IMR-90 (cell line): Measurements from ENCODE around the gene ASB13. TPM values are rescaled to one million over a fixed set of nuclear protein-coding genes. Genes with fewer than 3 reads are reported as not detected.

ENCODE experiments used
- ATAC-seq: fragments of 200-7000 bp; cut with Tn5 transposase; 2 replicates; pipeline ENCODE4 v1.9.1; 2020; ENCODE audit warnings: low read depth, mild to moderate bottlenecking, moderate library complexity
- BruUV-seq: library from RNA; stranded (reverse); fragments of 400-500 nt; replicated peaks from 2 replicates; lab custom pipeline; 2021; lab: Mats Ljungman, UMichigan
- CTCF ChIA-PET: fragments of 300-600 bp; formaldehyde crosslinking; extraction: SDS; loops from one replicate; lab custom pipeline; 2021; ENCODE audit warnings: antibody characterized with exemption; lab: Yijun Ruan, JAX
- POLR2A ChIA-PET: fragments of 300-600 bp; sonication (Branson Sonifier 250); formaldehyde crosslinking; loops from one replicate; lab custom pipeline; 2022; ENCODE audit warnings: antibody characterized with exemption; ENCODE audit not compliant: unreplicated experiment; lab: Charles Lee
- DNase-seq: peaks from one replicate; pipeline ENCODE4 v3.0.0; 2013
- H2AFZ ChIP-seq: replicated peaks from 2 replicates; pipeline ENCODE3; 2013; ENCODE audit warnings: low read length, mild to moderate bottlenecking; ENCODE audit not compliant: poor library complexity
- H2AK5ac ChIP-seq: 2 replicates; pipeline ENCODE4 v1.6.1; 2013; ENCODE audit warnings: low read depth, low read length, inconsistent platforms
- H2AK9ac ChIP-seq: replicated peaks from 2 replicates; pipeline ENCODE3; 2013; ENCODE audit warnings: mild to moderate bottlenecking, low read depth, low read length, moderate library complexity; ENCODE audit not compliant: poor library complexity
- H2BK120ac ChIP-seq: 2 replicates; pipeline ENCODE4 v1.6.1; 2013; ENCODE audit warnings: low read depth, low read length, inconsistent platforms
- H2BK15ac ChIP-seq: 3 replicates; pipeline ENCODE4 v1.6.1; 2013; ENCODE audit warnings: low read depth, low read length, inconsistent platforms
- H2BK20ac ChIP-seq: 2 replicates; pipeline ENCODE4 v1.6.1; 2013; ENCODE audit warnings: low read depth, mild to moderate bottlenecking, inconsistent platforms, low read length, moderate library complexity
- H2BK5ac ChIP-seq: 2 replicates; pipeline ENCODE4 v1.6.1; 2013; ENCODE audit warnings: mild to moderate bottlenecking, low read depth, low read length, inconsistent platforms; ENCODE audit not compliant: poor library complexity, severe bottlenecking
- H3K14ac ChIP-seq: replicated peaks from 2 replicates; pipeline ENCODE4 v1.6.1; 2013; ENCODE audit warnings: low read depth, low read length, inconsistent platforms
- H3K18ac ChIP-seq: 2 replicates; pipeline ENCODE4 v1.6.1; 2013; ENCODE audit warnings: low read depth, low read length, control low read depth
- H3K23ac ChIP-seq: 2 replicates; pipeline ENCODE4 v1.6.1; 2013; ENCODE audit warnings: low read depth, low read length, inconsistent platforms
- H3K27ac ChIP-seq: 2 replicates; pipeline ENCODE4 v1.5.1; 2013; ENCODE audit warnings: mild to moderate bottlenecking, control low read depth, low read length; ENCODE audit not compliant: insufficient read depth
- H3K27me3 ChIP-seq: 2 replicates; pipeline ENCODE4 v1.6.1; 2013; ENCODE audit warnings: low read length; ENCODE audit not compliant: control insufficient read depth, insufficient read depth
- H3K36me3 ChIP-seq: 2 replicates; pipeline ENCODE4 v1.6.1; 2013; ENCODE audit warnings: low read length, mixed read lengths; ENCODE audit not compliant: control insufficient read depth, insufficient read depth
- H3K4ac ChIP-seq: 2 replicates; pipeline ENCODE4 v1.6.1; 2013; ENCODE audit warnings: low read depth, low read length, inconsistent platforms
- H3K4me1 ChIP-seq: 2 replicates; pipeline ENCODE4 v1.6.1; 2013; ENCODE audit warnings: low read length, mixed read lengths; ENCODE audit not compliant: control insufficient read depth, insufficient read depth
- H3K4me2 ChIP-seq: 2 replicates; pipeline ENCODE4 v1.6.1; 2013; ENCODE audit warnings: low read depth, mild to moderate bottlenecking, control low read depth, low read length, moderate library complexity
- H3K4me3 ChIP-seq: 2 replicates; pipeline ENCODE4 v1.5.1; 2013; ENCODE audit warnings: low read depth, mild to moderate bottlenecking, control low read depth, low read length, moderate library complexity; ENCODE audit not compliant: insufficient read depth
- H3K56ac ChIP-seq: 2 replicates; pipeline ENCODE4 v1.6.1; 2013; ENCODE audit warnings: low read length, inconsistent platforms; ENCODE audit not compliant: insufficient read depth; ENCODE audit errors: extremely low read depth
- H3K79me1 ChIP-seq, 2 experiments: 2 replicates each; pipeline ENCODE4 v1.6.1; 2013; ENCODE audit warnings: low read length in 2 of 2, inconsistent platforms in 1 of 2, low read depth in 1 of 2
- H3K9ac ChIP-seq: 2 replicates; pipeline ENCODE4 v1.6.1; 2013; ENCODE audit warnings: low read depth, low read length, control low read depth
- H3K9me1 ChIP-seq: 2 replicates; pipeline ENCODE4 v1.6.1; 2013; ENCODE audit warnings: low read length, inconsistent platforms; ENCODE audit not compliant: insufficient read depth
- H3K9me3 ChIP-seq: 2 replicates; pipeline ENCODE4 v1.6.1; 2013; ENCODE audit warnings: low read length; ENCODE audit not compliant: control insufficient read depth, insufficient read depth
- H4K20me1 ChIP-seq: 2 replicates; pipeline ENCODE4 v1.6.1; 2013; ENCODE audit warnings: low read length, inconsistent platforms; ENCODE audit not compliant: insufficient read depth
- H4K5ac ChIP-seq: 2 replicates; pipeline ENCODE4 v1.6.1; 2013; ENCODE audit warnings: mild to moderate bottlenecking, low read depth, low read length, control low read depth
- H4K8ac ChIP-seq, 2 experiments: 2 replicates each; pipeline ENCODE4 v1.6.1; 2013; ENCODE audit warnings: low read depth in 2 of 2, low read length in 2 of 2, control low read depth in 1 of 2, inconsistent platforms in 1 of 2
- H4K91ac ChIP-seq: 2 replicates; pipeline ENCODE4 v1.6.1; 2013; ENCODE audit warnings: low read depth, low read length, inconsistent platforms; ENCODE audit not compliant: insufficient read depth
- CEBPB ChIP-seq: IDR thresholded peaks from 2 replicates; pipeline ENCODE4 v1.6.1; 2012; ENCODE audit warnings: low read depth, low read length, improper control_type of control experiment
- RFX5 ChIP-seq: IDR thresholded peaks from 2 replicates; pipeline ENCODE4 v1.8.0; 2012; ENCODE audit warnings: low read depth, mild to moderate bottlenecking, low read length, moderate library complexity
- WGBS, 2 experiments: methylation state at CpG; one replicate each; pipeline versions ENCODE4 v1.1.5 to v1.1.7; 2013; ENCODE audit warnings: missing lambda C conversion rate in 2 of 2; ENCODE audit not compliant: insufficient read length in 1 of 2; ENCODE audit errors: extremely low coverage in 2 of 2; 5-methylcytosine and 5-hydroxymethylcytosine counted together
- dilution Hi-C: fragments of 300-500 bp; cut with HindIII; formaldehyde crosslinking; loops from one replicate; pipeline ENCODE4 v1.14.3; 2018; ENCODE audit warnings: low sequenced_read_pairs; ENCODE audit not compliant: unreplicated experiment
- in situ Hi-C: fragments of 300-500 bp; cut with MboI; formaldehyde crosslinking; loops from 3 replicates; pipeline ENCODE4 v1.14.3; 2019; ENCODE audit warnings: low sequenced_read_pairs, inconsistent platforms, mixed read lengths
- intact Hi-C: fragments of 100-400 bp; cut with micrococcal nuclease; formaldehyde crosslinking; loops from 2 replicates; pipeline ENCODE4 v1.10.0; 2022
- polyA plus RNA-seq, 3 experiments: library from polyadenylated mRNA; depleted of rRNA; stranded (reverse); fragments of >200 nt; gene quantifications; 2 replicates each; pipeline ENCODE4 v1.2.3, GENCODE V29; 2012; ENCODE audit warnings: low replicate concordance in 1 of 3
- total RNA-seq: library from RNA; depleted of rRNA; stranded (reverse); fragments of >200 nt; gene quantifications from 2 replicates; pipeline ENCODE4 v1.2.3, GENCODE V29; 2012

Gene ASB13
- total and polyA plus RNA-seq, 2 of the 4 experiments (the other 2 are of a cell fraction): 4.6 to 6.3 TPM

DNA sequence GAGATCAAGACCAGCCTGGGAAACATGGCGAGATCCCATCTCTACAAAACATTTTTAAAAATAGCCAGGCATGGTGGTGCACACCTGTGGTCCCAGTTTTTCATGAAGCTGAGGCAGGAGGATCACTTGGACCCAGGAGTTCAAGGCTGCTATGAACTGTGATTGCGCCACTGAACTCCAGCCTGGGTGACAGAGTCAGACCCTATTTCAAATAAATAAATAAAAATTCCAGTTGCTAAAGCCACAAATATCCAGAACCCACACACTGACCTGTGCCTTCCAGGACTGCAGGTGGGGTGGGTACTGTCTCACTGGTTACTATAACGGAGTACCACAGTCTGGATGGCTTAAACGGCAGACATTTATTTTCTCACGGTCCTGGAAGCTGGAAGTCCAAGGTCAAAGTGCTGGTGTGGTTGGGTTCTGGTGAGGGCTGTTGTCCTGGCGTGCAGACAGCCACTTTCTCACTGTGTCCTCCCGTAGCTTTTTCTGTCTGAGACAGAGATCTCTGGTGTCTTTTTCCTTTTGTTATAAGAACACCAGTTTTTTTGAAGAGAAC is 38.8 kb downstream of the ASB13 start:
- Histone ChIP-seq H3K4me3 (no peak overlapping the region), H3K14ac (0 out of 2 replicates have a peak overlapping the region, but pooled peaks have one; percentile 8), H2BK120ac (no peak overlapping the region), H3K4ac (no peak overlapping the region), H2BK15ac (no peak overlapping the region), H3K36me3 (no peaks in the 10 kb centered on the region), H3K9me3 (no peaks in the 10 kb centered on the region; the same call in 1 of the 2 replicates), H3K56ac (no peak overlapping the region), H2AFZ (no peak overlapping the region), H4K8ac (no peak overlapping the region), H2BK20ac (0 out of 2 replicates have a peak overlapping the region, but pooled peaks have one; percentile 20), H2AK5ac (no peak overlapping the region; the same call in 1 of the 2 replicates), H3K23ac (no peak overlapping the region), H3K4me2 (no peak overlapping the region), H3K18ac (no peak overlapping the region), H2BK5ac (no peak overlapping the region), H3K27ac (no peak overlapping the region), H4K5ac (no peak overlapping the region), H3K4me1 (peaks cover 7% of the 10 kb centered on the region), H4K91ac (no peak overlapping the region), H2AK9ac (no peak overlapping the region), H3K9me1 (no peaks in the 10 kb centered on the region; the same call in 1 of the 2 replicates), H3K79me1 (no peaks in the 10 kb centered on the region), H3K27me3 (no peaks in the 10 kb centered on the region), H4K20me1 (no peaks in the 10 kb centered on the region), H3K9ac (no peak overlapping the region)
- WGBS, 2 experiments: no CpG with 5 or more reads among the region's 7 CpGs
- ATAC-seq (no peak), DNase-seq (no peak)
- POLR2A ChIA-PET: no interaction called here
- dilution Hi-C loops: no loop called here
- TF ChIP-seq RFX5 (no peak), CEBPB (0 out of 2 replicates have a peak, but pooled peaks have one; percentile 1)
- intact Hi-C loops: loop anchor here (2.0 to 10.0 kb wide), 3 partner anchors 57 to 333 kb away; partner anchors contain the start of gene TASOR2
- CTCF ChIA-PET: interaction anchor here (2.4 kb wide), 1 partner anchor 185 kb away, joined by 6 read pairs; no protein-coding TSS in a partner anchor
- in situ Hi-C loops: no loop called here
- BruUV-seq: no TSS peak
